Measurements from ENCODE around the gene IRX2. TPM values are rescaled to one million over a fixed set of nuclear protein-coding genes. Genes with fewer than 3 reads are reported as not detected.
A peak's percentile ranks its signal among the peaks of the same experiment; 100 is the strongest.

The IRX2 gene
- total RNA-seq, 1 experiment from 2014 or later, result 0.10 TPM

DNA sequence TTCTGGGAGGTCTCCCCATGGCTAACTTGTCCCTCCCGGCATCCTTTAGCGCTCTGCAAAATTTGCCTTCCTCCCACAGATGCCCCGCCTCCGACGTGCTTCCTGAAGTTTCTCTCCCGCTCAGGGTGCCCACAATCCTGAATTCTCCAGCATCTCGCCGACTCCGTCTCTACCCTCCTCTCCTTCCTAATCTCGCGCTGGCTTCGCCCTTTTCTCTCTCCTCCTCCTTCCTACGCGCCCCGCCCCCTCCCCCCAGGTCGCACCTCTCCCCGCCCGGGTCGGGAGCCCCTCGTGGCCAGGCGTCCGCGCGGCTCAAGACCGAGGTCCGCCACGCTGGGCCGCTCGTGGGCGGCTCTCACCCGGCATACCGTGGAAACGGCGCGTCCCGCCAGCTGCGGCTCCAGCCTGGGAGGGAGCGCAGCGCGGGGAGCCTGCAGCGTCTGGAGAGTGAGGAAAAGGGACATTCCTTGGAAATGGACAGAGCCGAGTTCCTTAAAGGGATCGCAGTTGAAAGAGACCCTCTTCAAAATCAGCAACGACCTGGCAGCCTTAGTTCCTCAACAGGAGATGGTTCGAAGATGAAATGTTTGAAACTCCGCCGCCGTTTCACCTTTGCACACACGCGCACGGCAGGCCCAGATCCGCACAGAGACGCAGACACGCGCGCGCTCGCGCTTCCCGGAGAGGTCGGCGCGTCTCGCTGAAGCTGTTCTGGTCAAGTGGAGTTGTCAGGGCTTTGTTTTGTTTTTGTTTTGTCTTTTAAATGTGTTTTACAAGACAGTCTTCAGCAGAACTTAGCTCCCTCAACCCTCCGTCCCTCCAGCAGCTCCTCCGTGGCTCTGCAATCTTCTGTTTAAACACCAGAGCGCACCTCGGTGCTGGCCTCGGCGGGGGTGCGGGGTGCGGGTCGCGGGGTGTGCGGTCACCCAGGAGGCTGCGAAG is 5.0 kb upstream of the IRX2 start:
- Histone ChIP-seq H3K4me1 (ENCODE audit: control insufficient read depth, insufficient read depth, low read length) (no peaks in the 10 kb centered on the region), H3K9me3 (ENCODE audit: control insufficient read depth, insufficient read depth, low read depth, low read length) (no peaks in the 10 kb centered on the region), H3K27ac (ENCODE audit: low read length) (no peak overlapping the region), H3K27me3 (ENCODE audit: control insufficient read depth, insufficient read depth, low read length) (no peaks in the 10 kb centered on the region), H3K36me3 (ENCODE audit: control insufficient read depth, insufficient read depth, low read length) (no peaks in the 10 kb centered on the region), H3K4me3 (ENCODE audit: low read depth in 2 of 2, low read length in 2 of 2) (peak overlapping the region; percentile 21 to 30; a peak in 3 of 4 replicates)
- ChIA-PET CTCF (no interaction called here), POLR2A (no interaction called here)
- no peak for DNase-seq (ENCODE audit: low read depth, low spot score)
- in situ Hi-C loops (cut with HindIII; ENCODE audit: low pct_unique_long_range_greater_than_20kb, low sequenced_read_pairs), result no loop called here
- BruUV-seq (replicated peaks), result no TSS peak
- intact Hi-C loops (cut with micrococcal nuclease; ENCODE audit: unreplicated experiment), result no loop called here
- TF ChIP-seq SIN3A (IDR thresholded peaks at IDR 0.05; ENCODE audit: borderline replicate concordance, insufficient read depth, low read depth, low read length), result no peak
- no peak for TF ChIP-seq TCF7L2 (IDR thresholded peaks at IDR 0.05; ENCODE audit: low read depth, low read length)
- TF ChIP-seq, protein P1, sequence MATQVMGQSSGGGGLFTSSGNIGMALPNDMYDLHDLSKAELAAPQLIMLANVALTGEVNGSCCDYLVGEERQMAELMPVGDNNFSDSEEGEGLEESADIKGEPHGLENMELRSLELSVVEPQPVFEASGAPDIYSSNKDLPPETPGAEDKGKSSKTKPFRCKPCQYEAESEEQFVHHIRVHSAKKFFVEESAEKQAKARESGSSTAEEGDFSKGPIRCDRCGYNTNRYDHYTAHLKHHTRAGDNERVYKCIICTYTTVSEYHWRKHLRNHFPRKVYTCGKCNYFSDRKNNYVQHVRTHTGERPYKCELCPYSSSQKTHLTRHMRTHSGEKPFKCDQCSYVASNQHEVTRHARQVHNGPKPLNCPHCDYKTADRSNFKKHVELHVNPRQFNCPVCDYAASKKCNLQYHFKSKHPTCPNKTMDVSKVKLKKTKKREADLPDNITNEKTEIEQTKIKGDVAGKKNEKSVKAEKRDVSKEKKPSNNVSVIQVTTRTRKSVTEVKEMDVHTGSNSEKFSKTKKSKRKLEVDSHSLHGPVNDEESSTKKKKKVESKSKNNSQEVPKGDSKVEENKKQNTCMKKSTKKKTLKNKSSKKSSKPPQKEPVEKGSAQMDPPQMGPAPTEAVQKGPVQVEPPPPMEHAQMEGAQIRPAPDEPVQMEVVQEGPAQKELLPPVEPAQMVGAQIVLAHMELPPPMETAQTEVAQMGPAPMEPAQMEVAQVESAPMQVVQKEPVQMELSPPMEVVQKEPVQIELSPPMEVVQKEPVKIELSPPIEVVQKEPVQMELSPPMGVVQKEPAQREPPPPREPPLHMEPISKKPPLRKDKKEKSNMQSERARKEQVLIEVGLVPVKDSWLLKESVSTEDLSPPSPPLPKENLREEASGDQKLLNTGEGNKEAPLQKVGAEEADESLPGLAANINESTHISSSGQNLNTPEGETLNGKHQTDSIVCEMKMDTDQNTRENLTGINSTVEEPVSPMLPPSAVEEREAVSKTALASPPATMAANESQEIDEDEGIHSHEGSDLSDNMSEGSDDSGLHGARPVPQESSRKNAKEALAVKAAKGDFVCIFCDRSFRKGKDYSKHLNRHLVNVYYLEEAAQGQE (IDR thresholded peaks at IDR 0.05; ENCODE audit: insufficient read depth in 1 of 2, low read depth in 2 of 2, low read length in 1 of 2), result no peak
- TF ChIP-seq, protein P2, sequence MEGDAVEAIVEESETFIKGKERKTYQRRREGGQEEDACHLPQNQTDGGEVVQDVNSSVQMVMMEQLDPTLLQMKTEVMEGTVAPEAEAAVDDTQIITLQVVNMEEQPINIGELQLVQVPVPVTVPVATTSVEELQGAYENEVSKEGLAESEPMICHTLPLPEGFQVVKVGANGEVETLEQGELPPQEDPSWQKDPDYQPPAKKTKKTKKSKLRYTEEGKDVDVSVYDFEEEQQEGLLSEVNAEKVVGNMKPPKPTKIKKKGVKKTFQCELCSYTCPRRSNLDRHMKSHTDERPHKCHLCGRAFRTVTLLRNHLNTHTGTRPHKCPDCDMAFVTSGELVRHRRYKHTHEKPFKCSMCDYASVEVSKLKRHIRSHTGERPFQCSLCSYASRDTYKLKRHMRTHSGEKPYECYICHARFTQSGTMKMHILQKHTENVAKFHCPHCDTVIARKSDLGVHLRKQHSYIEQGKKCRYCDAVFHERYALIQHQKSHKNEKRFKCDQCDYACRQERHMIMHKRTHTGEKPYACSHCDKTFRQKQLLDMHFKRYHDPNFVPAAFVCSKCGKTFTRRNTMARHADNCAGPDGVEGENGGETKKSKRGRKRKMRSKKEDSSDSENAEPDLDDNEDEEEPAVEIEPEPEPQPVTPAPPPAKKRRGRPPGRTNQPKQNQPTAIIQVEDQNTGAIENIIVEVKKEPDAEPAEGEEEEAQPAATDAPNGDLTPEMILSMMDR (IDR thresholded peaks at IDR 0.05), result no peak
- no peak for TF ChIP-seq POLR2AphosphoS5 (IDR thresholded peaks at IDR 0.05; ENCODE audit: low read depth, low read length)
- peak; percentile 64 for ATAC-seq

DNA sequence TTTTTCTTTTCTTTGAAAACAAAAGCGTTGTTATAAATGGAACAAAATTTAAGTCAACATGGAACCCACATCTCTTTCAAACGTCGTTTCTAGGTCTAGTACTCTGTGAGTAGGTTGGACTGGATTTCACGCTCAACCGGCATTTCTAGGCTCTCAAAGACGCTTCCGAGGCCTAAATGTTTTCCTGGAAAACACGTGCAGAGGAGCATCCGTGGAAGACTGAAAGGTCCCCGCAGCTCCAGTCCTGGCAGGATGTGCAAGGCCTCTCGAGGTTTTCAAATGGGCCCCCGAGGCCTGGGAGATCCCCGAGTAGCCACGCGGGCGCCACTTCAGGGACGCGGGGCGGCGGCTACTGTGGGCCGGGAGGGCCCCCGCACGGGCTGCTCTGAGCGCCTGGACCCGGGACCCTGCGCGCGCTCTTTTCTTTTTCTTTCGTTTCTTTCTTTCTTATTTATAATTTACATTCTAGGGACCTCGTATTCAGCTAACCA is 4.2 kb upstream of the IRX2 start:
- Histone ChIP-seq H3K4me3 (ENCODE audit: low read depth in 2 of 2, low read length in 2 of 2) (peak overlapping the region; percentile 21 to 30; a peak in 3 of 4 replicates), H3K4me1 (ENCODE audit: control insufficient read depth, insufficient read depth, low read length) (no peaks in the 10 kb centered on the region), H3K27ac (ENCODE audit: low read length) (no peak overlapping the region), H3K36me3 (ENCODE audit: control insufficient read depth, insufficient read depth, low read length) (no peaks in the 10 kb centered on the region), H3K27me3 (ENCODE audit: control insufficient read depth, insufficient read depth, low read length) (no peaks in the 10 kb centered on the region), H3K9me3 (ENCODE audit: control insufficient read depth, insufficient read depth, low read depth, low read length) (no peaks in the 10 kb centered on the region)
- TF ChIP-seq, protein P1 (IDR thresholded peaks at IDR 0.05; ENCODE audit: insufficient read depth in 1 of 2, low read depth in 2 of 2, low read length in 1 of 2), result no peak
- TF ChIP-seq TCF7L2 (IDR thresholded peaks at IDR 0.05; ENCODE audit: low read depth, low read length), result no peak
- no peak for TF ChIP-seq SIN3A (IDR thresholded peaks at IDR 0.05; ENCODE audit: borderline replicate concordance, insufficient read depth, low read depth, low read length)
- TF ChIP-seq, protein P2 (IDR thresholded peaks at IDR 0.05), result no peak
- TF ChIP-seq POLR2AphosphoS5 (IDR thresholded peaks at IDR 0.05; ENCODE audit: low read depth, low read length), result no peak
- in situ Hi-C loops (cut with HindIII; ENCODE audit: low pct_unique_long_range_greater_than_20kb, low sequenced_read_pairs), result no loop called here
- ATAC-seq (no peak), DNase-seq (ENCODE audit: low read depth, low spot score) (no peak)
- no TSS peak for BruUV-seq (replicated peaks)
- ChIA-PET CTCF (no interaction called here), POLR2A (no interaction called here)
- intact Hi-C loops (cut with micrococcal nuclease; ENCODE audit: unreplicated experiment), result no loop called here
